HL-60 (cell line): ENCODE results near the gene SLC11A2.

Source experiments
- SPI1 ChIP-seq: IDR thresholded peaks from 2 replicates; pipeline ENCODE4 v1.6.1; 2012; ENCODE audit warnings: low read depth, mild to moderate bottlenecking, borderline replicate concordance
- TF ChIP-seq, protein P1 (sequence below): IDR thresholded peaks from one replicate; pipeline ENCODE4 v1.5.1; 2011; ENCODE audit warnings: low read length, control low read depth, inconsistent platforms; ENCODE audit not compliant: insufficient read depth

- TF ChIP-seq, protein P1, sequence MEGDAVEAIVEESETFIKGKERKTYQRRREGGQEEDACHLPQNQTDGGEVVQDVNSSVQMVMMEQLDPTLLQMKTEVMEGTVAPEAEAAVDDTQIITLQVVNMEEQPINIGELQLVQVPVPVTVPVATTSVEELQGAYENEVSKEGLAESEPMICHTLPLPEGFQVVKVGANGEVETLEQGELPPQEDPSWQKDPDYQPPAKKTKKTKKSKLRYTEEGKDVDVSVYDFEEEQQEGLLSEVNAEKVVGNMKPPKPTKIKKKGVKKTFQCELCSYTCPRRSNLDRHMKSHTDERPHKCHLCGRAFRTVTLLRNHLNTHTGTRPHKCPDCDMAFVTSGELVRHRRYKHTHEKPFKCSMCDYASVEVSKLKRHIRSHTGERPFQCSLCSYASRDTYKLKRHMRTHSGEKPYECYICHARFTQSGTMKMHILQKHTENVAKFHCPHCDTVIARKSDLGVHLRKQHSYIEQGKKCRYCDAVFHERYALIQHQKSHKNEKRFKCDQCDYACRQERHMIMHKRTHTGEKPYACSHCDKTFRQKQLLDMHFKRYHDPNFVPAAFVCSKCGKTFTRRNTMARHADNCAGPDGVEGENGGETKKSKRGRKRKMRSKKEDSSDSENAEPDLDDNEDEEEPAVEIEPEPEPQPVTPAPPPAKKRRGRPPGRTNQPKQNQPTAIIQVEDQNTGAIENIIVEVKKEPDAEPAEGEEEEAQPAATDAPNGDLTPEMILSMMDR: no peak
- no peak for TF ChIP-seq SPI1
These were observed 38.1 kb downstream of the SLC11A2 start for GRCh38 chr12:50988051-50988450.
